ENCODE results near the gene BIRC7. TPM values are rescaled to one million over a fixed set of nuclear protein-coding genes. Genes with fewer than 3 reads are reported as not detected.

BIRC7 gene
- polyA plus RNA-seq, 4 donors: 0.13 to 5.4 TPM; not detected in 2

DNA sequence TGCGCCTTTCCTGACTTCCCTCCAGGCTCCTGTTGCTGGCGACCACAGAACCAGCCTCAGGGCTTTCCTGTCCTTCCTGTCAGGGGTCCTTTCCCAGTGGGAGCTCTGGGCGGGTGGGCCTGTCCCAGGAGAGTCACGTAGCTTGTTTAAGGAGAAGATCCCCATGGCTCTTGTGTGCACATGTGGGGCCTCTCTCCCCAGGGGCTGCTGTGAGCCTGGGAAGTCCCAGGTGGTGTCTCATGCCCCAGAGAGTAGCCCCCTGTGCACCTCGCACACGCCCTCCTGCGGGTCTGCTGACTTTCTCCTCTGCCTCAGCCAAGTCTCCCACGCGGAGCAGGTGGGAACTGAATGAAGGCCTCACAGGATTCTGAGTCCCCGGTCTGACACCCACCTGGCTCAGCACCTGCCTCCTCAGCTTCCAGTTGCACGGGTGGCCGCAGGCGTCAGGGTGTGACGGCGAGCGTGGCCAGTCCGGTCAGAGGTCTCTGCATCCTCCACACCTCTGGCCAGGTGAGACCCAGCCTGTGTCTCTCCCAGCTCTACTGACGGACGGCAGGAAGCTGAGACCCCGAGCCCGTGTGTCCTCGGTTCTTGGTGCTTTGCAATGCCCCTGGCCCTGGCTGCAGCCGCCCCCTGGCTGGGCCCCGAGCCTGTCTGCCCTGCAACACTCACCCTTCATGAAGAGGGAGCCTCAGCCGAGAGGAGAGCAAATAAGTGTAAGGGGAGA, 24.2 kb downstream of the BIRC7 start:
- 81 to 85% (median 82%) methylated on average over 25 of the region's 25 CpGs for WGBS, 3 donors

DNA sequence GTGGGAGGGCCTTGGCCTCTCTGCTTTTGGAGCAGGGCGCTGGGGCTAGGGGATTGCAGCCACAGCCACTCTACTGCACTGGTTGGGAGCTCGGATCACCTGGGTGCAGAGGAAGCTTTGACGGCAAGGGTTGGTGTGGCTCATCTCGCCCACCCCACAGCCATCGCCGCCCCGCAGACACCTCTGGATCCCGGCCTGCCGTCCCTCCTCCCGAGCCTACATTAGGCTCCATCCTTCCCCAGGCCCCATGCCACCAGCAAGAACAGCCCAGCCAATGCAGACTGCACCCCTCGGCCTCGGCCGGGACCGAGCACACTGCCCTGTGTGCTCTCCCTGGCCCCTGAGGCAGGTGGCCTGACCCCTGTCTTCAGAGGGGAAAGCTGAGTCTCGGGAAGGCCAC, 24.8 kb downstream of the BIRC7 start:
- no peaks in the 10 kb centered on the region for H3K9me3 ChIP-seq (ENCODE audit: control insufficient read depth in 2 of 2, insufficient read depth in 1 of 2, low read depth in 1 of 2, low read length in 1 of 2)
- no peaks in the 10 kb centered on the region for H3K36me3 ChIP-seq (ENCODE audit: control insufficient read depth in 3 of 3, insufficient read depth in 2 of 3, low read depth in 1 of 3, low read length in 3 of 3)
- 85 to 90% (median 89%) methylated on average over 15 of the region's 15 CpGs for WGBS, 3 donors
- no peak for FAIRE-seq
- H3K4me1 ChIP-seq (ENCODE audit: control insufficient read depth in 3 of 3, insufficient read depth in 2 of 3, low read depth in 1 of 3, low read length in 2 of 3): peaks cover 0 to 16% (median 0%) of the 10 kb centered on the region in 3 donors
- H3K27me3 ChIP-seq (ENCODE audit: control insufficient read depth in 3 of 3, insufficient read depth in 3 of 3, low read length in 3 of 3): peaks cover 0 to 11% (median 8%) of the 10 kb centered on the region in 3 donors
- DNase-seq: no peak
- no peak overlapping the region for H3K27ac ChIP-seq (ENCODE audit: low read depth in 1 of 3, low read length in 2 of 3)
- no peak overlapping the region for H3K4me3 ChIP-seq (ENCODE audit: low read depth in 1 of 3, low read length in 3 of 3)

More for the DNA sequence above, 24.2 kb downstream of the BIRC7 start:
- Histone ChIP-seq H3K27me3 (ENCODE audit: control insufficient read depth in 3 of 3, insufficient read depth in 3 of 3, low read length in 3 of 3) (peaks cover 0 to 17% (median 14%) of the 10 kb centered on the region in 3 donors), H3K4me1 (ENCODE audit: control insufficient read depth in 3 of 3, insufficient read depth in 2 of 3, low read depth in 1 of 3, low read length in 2 of 3) (peaks cover 0 to 20% (median 0%) of the 10 kb centered on the region in 3 donors), H3K27ac (ENCODE audit: low read depth in 1 of 3, low read length in 2 of 3) (no peak overlapping the region), H3K4me3 (ENCODE audit: low read depth in 1 of 3, low read length in 3 of 3) (no peak overlapping the region), H3K9me3 (ENCODE audit: control insufficient read depth in 2 of 2, insufficient read depth in 1 of 2, low read depth in 1 of 2, low read length in 1 of 2) (no peaks in the 10 kb centered on the region), H3K36me3 (ENCODE audit: control insufficient read depth in 3 of 3, insufficient read depth in 2 of 3, low read depth in 1 of 3, low read length in 3 of 3) (no peaks in the 10 kb centered on the region)
- DNase-seq (no peak), FAIRE-seq (no peak)

DNA sequence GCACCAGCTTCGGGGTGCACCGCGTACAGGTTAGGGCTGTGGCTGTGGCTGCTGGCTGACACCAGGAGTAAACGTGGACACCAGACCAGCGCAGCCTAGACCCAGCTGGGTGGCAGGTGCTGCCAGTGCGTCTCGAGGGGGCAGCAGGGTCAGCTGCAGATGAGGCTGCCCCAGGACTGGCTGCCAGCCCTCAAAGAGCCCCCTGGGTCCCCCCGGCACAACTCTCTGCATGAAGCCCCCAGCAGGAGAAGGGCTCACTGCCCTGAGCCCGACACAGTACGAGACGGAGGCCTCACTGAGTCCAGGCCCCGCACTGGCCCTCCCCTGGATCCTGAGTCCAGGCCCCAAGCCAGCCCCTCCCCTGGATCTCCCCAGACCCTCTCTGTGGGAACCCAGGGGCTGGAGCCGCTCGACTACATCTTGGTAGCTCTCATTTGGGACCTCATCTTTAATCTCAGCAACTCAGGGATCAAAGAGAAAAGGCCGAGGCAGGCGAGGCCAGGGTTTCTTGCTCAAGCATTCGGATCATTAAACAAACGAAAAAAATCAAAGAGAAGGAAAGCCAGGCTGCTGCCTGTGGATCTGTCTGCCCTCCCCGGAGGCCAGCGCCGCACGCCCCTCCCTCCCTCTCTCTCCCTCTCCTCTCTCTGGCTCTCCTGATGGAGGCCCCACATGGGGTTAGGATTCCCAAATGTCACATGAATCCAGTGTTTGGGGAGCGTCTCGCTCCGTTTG, 25.5 kb downstream of the BIRC7 start:
- peaks cover 0 to 6% (median 4%) of the 10 kb centered on the region in 3 donors for H3K27me3 ChIP-seq (ENCODE audit: control insufficient read depth in 3 of 3, insufficient read depth in 3 of 3, low read length in 3 of 3)
- FAIRE-seq: no peak

DNA sequence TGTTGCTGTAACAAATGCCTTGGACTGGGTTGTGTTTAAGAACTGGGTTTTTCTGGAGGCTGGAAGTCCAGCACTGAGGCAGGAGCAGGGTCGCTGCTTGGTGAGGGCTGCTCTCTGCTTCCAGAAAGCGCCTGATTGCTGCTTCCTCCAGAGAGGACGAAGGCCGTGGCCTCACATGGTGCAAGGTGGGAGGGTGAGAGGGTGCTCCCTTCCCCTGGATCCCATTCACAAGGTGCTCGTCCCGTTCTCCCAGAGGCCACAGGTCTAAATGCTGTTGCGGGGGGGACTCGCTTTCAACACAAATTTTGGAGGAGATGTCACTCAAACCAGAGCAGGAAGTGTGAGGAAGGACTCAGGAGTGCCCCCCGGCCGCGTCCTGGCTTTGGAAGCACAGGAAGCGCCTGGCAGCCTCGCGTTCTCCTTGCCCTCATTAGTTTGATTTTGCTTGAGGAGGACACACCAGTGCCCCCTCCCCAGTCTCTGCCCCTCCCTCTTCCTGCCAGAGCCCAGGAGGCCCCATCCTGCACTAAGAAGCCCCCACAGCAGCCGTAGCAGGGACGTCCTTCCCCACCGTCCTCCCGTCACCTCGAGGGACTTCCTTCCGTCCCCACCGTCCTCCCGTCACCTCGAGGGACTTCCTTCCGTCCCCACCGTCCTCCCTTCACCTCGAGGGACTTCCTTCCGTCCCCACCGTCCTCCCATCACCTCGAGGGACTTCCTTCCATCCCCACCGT, 26.3 kb downstream of the BIRC7 start:
- peaks cover 0 to 16% (median 0%) of the 10 kb centered on the region in 3 donors for H3K4me1 ChIP-seq (ENCODE audit: control insufficient read depth in 3 of 3, insufficient read depth in 2 of 3, low read depth in 1 of 3, low read length in 2 of 3)

More for the DNA sequence above, 25.5 kb downstream of the BIRC7 start:
- no peak for DNase-seq
- 50 to 58% (median 52%) methylated on average over 25 of the region's 25 CpGs for WGBS, 3 donors
- Histone ChIP-seq H3K4me1 (ENCODE audit: control insufficient read depth in 3 of 3, insufficient read depth in 2 of 3, low read depth in 1 of 3, low read length in 2 of 3) (peaks cover 0 to 16% (median 0%) of the 10 kb centered on the region in 3 donors), H3K27ac (ENCODE audit: low read depth in 1 of 3, low read length in 2 of 3) (peak overlapping the region in 1 of 3 donors; percentile 53), H3K36me3 (ENCODE audit: control insufficient read depth in 3 of 3, insufficient read depth in 2 of 3, low read depth in 1 of 3, low read length in 3 of 3) (no peaks in the 10 kb centered on the region), H3K4me3 (ENCODE audit: low read depth in 1 of 3, low read length in 3 of 3) (no peak overlapping the region), H3K9me3 (ENCODE audit: control insufficient read depth in 2 of 2, insufficient read depth in 1 of 2, low read depth in 1 of 2, low read length in 1 of 2) (no peaks in the 10 kb centered on the region)

DNA sequence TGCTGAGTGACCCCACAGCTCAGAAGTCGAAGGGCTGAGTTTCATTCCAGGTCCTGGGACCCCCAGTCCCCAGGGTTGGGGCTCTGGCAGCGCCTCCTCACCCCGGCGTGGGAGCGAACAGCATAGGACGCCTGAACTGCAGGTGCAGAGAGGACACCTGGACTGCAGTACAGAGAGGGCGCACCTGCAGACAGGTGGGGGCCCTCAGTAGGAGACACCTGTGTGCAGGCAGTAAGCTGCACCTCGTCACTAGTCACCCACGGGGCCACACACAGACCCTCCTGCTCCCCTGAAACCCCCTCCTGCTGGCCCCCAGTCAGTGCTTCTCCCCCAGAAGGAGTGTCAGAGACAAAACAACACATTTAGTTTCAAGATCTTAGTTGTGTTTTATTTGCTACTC, 27.1 kb downstream of the BIRC7 start:
- peak in 1 of 2 donors; percentile 49 for DNase-seq
- FAIRE-seq: no peak
- WGBS, 3 donors: 13 to 69% (median 39%) methylated on average over 9 of the region's 9 CpGs

More for the DNA sequence above, 26.3 kb downstream of the BIRC7 start:
- H3K4me3 ChIP-seq (ENCODE audit: low read depth in 1 of 3, low read length in 3 of 3): no peak overlapping the region
- no peaks in the 10 kb centered on the region for H3K36me3 ChIP-seq (ENCODE audit: control insufficient read depth in 3 of 3, insufficient read depth in 2 of 3, low read depth in 1 of 3, low read length in 3 of 3)
- DNase-seq: no peak
- peaks cover 0 to 6% (median 0%) of the 10 kb centered on the region in 3 donors for H3K27me3 ChIP-seq (ENCODE audit: control insufficient read depth in 3 of 3, insufficient read depth in 3 of 3, low read length in 3 of 3)
- FAIRE-seq: no peak
- 42 to 67% (median 55%) methylated on average over 22 to 30 of the region's 30 CpGs for WGBS, 3 donors
- H3K9me3 ChIP-seq (ENCODE audit: control insufficient read depth in 2 of 2, insufficient read depth in 1 of 2, low read depth in 1 of 2, low read length in 1 of 2): no peaks in the 10 kb centered on the region
- H3K27ac ChIP-seq (ENCODE audit: low read depth in 1 of 3, low read length in 2 of 3): peak overlapping the region in 1 of 3 donors; percentile 53

DNA sequence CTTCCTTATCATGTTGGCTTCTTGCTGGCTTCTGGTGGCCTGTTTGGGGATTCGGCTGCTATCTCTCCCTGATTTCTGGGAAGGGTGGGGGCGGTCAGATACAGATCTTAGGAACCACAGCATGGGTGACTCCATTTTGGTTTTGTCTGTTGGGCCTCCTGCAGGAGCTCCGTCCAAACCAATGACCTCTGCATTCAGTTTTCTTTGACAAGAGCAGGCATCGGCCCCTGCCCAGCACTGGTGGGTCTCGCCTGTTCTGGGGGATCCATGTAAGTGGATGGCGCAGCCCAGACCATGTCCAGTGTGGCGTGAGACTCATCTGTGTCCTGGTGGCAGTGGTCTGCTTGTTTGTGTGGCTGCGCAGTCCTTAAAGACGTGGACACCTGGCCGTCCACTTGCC, 28.3 kb downstream of the BIRC7 start:
- whole genome bisulfite sequencing, 3 donors: 88 to 92% (median 89%) methylated on average over 10 of the region's 10 CpGs
- peaks cover 0 to 15% (median 0%) of the 10 kb centered on the region in 3 donors for H3K4me1 ChIP-seq (ENCODE audit: control insufficient read depth in 3 of 3, insufficient read depth in 2 of 3, low read depth in 1 of 3, low read length in 2 of 3)
- FAIRE-seq: no peak

More for the DNA sequence above, 27.1 kb downstream of the BIRC7 start:
- Histone ChIP-seq H3K27ac (ENCODE audit: low read depth in 1 of 3, low read length in 2 of 3) (no peak overlapping the region), H3K36me3 (ENCODE audit: control insufficient read depth in 3 of 3, insufficient read depth in 2 of 3, low read depth in 1 of 3, low read length in 3 of 3) (no peaks in the 10 kb centered on the region), H3K4me3 (ENCODE audit: low read depth in 1 of 3, low read length in 3 of 3) (no peak overlapping the region), H3K9me3 (ENCODE audit: control insufficient read depth in 2 of 2, insufficient read depth in 1 of 2, low read depth in 1 of 2, low read length in 1 of 2) (no peaks in the 10 kb centered on the region), H3K27me3 (ENCODE audit: control insufficient read depth in 3 of 3, insufficient read depth in 3 of 3, low read length in 3 of 3) (peaks cover 0 to 6% (median 0%) of the 10 kb centered on the region in 3 donors), H3K4me1 (ENCODE audit: control insufficient read depth in 3 of 3, insufficient read depth in 2 of 3, low read depth in 1 of 3, low read length in 2 of 3) (peaks cover 0 to 16% (median 0%) of the 10 kb centered on the region in 3 donors)

DNA sequence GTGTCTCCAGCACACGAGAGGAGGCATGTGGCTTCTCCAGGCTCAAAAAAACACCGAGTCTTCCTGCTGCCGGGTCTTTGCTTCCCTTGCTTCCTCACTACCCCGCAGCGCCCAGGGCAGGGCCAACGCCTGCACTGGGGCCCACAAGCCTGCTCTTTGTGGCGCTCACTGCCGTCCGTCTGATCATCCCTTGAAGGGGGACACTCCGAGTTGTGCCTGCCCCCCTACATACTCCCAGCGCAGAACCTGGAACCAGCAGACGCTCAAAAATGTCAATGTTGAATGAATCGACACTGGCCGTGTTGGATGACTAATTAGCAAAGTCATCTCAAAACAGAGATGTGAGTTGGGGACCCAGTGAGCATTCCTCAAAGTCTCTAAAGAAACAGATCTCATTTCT, 28.8 kb downstream of the BIRC7 start:
- Histone ChIP-seq H3K27me3 (ENCODE audit: control insufficient read depth in 3 of 3, insufficient read depth in 3 of 3, low read length in 3 of 3) (peaks cover 0 to 6% (median 0%) of the 10 kb centered on the region in 3 donors), H3K4me3 (ENCODE audit: low read depth in 1 of 3, low read length in 3 of 3) (no peak overlapping the region), H3K27ac (ENCODE audit: low read depth in 1 of 3, low read length in 2 of 3) (no peak overlapping the region), H3K36me3 (ENCODE audit: control insufficient read depth in 3 of 3, insufficient read depth in 2 of 3, low read depth in 1 of 3, low read length in 3 of 3) (no peaks in the 10 kb centered on the region), H3K4me1 (ENCODE audit: control insufficient read depth in 3 of 3, insufficient read depth in 2 of 3, low read depth in 1 of 3, low read length in 2 of 3) (peaks cover 0 to 15% (median 0%) of the 10 kb centered on the region in 3 donors), H3K9me3 (ENCODE audit: control insufficient read depth in 2 of 2, insufficient read depth in 1 of 2, low read depth in 1 of 2, low read length in 1 of 2) (no peaks in the 10 kb centered on the region)
- no peak for DNase-seq
- WGBS, 3 donors: 51 to 65% (median 61%) methylated on average over 14 of the region's 14 CpGs
- no peak for FAIRE-seq

More for the DNA sequence above, 28.3 kb downstream of the BIRC7 start:
- no peak overlapping the region for H3K4me3 ChIP-seq (ENCODE audit: low read depth in 1 of 3, low read length in 3 of 3)
- DNase-seq: no peak
- H3K36me3 ChIP-seq (ENCODE audit: control insufficient read depth in 3 of 3, insufficient read depth in 2 of 3, low read depth in 1 of 3, low read length in 3 of 3): no peaks in the 10 kb centered on the region
- H3K27me3 ChIP-seq (ENCODE audit: control insufficient read depth in 3 of 3, insufficient read depth in 3 of 3, low read length in 3 of 3): peaks cover 0 to 6% (median 0%) of the 10 kb centered on the region in 3 donors
- no peak overlapping the region for H3K27ac ChIP-seq (ENCODE audit: low read depth in 1 of 3, low read length in 2 of 3)
- no peaks in the 10 kb centered on the region for H3K9me3 ChIP-seq (ENCODE audit: control insufficient read depth in 2 of 2, insufficient read depth in 1 of 2, low read depth in 1 of 2, low read length in 1 of 2)

Data from small intestine (tissue), 7 donors.